GM18861 (cell line): Measurements from ENCODE around the gene MAPK8IP2.
"Not testable (repeated sequence)": the region's sequence is repeated elsewhere in the genome, so short reads cannot be mapped to it uniquely, and the experiment has no call there.

ENCODE experiments used
- ATAC-seq: cut with Tn5 transposase; IDR thresholded peaks from one replicate; pipeline ENCODE4 v1.9.1; 2021; ENCODE audit not compliant: unreplicated experiment

MAPK8IP2 gene

GRCh38 chr22:50612528-50613221 is 12.1 kb downstream of the MAPK8IP2 start:
- no peak for ATAC-seq

GRCh38 chr22:50613291-50613981 is 12.8 kb downstream of the MAPK8IP2 start:
- no peak for ATAC-seq

GRCh38 chr22:50614296-50614695 is 13.7 kb downstream of the MAPK8IP2 start:
- not testable (repeated sequence) for ATAC-seq

DNA sequence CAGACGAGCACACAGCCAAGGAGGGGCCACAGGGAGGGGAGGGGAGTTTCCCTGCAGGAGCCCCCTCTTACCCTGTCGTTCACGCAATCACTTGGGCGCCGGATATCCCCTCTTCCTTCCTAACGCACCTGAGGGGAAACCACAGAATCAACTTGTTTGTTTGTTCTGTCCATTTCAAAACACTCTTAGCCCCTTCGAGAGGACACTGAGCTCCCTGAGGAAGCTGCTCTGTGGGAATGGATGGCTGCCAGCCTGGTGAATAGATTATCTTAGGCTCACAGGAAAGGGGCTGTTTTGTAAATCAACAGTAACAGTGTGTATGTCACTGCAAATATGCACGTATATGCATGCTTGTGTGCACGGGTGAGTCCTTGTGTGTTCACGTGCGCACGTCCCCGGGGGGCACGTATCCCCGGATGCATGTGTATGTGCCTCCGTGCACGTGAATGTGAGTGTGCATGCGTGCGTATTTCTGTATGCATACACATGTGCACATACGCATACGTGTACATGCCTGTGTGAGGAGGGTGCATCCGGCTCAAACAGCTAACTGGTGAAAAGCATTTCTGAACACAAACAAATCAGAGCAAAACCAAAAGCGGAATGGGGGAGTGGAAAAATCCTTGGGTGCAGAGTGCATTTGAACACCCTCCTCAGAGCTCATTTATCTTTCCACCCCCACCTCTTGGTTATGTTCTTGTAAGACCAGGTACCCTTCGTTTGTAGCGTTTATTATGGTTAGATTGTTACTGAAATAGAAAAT is 20.2 kb downstream of the MAPK8IP2 start:
- peak; percentile 32 for ATAC-seq

- ATAC-seq = peak; percentile 32
Measured at GRCh38 chr22:50621356-50621880, 20.8 kb downstream of the MAPK8IP2 start.

DNA sequence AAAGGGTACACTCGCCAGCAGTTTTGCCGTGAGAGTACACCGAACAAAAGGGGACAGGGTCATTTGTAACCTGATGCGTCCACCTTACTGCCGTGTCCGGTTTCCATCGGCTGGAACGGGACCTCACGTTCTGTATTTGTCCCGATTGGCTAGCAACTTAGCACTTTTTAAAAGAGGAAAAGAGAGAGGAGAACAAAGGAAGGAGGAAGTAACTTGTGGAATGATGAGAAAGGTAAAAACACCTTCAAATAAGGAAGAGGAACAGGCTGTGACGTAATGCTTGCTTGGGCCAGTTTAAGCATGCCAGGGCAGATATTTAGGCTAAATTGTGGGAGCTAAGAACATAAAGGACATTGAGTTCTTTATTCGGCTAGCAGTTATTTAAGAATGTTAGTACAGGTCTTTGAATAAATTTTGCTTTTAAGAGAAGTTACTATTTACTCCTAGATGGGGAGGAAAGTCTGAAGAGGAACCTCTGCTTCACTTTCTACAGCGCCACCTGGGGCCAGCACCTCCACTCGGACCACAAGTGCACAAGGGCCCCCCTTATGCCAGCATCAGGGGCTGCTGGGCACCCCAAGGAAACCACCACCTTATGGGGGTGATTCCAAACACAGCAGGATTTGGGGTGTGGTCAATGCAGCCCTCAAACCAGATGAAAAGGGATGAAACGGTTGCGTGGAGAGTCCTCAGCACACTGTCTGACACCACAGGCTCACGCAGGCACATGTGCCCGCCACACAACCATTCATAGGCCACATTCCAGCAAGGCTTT is 21.5 kb downstream of the MAPK8IP2 start:
- no peak for ATAC-seq

- ATAC-seq = no peak
Measured at GRCh38 chr22:50622723-50623327, 22.2 kb downstream of the MAPK8IP2 start.

GRCh38 chr22:50624347-50625130 is 23.9 kb downstream of the MAPK8IP2 start:
- ATAC-seq = no peak

DNA sequence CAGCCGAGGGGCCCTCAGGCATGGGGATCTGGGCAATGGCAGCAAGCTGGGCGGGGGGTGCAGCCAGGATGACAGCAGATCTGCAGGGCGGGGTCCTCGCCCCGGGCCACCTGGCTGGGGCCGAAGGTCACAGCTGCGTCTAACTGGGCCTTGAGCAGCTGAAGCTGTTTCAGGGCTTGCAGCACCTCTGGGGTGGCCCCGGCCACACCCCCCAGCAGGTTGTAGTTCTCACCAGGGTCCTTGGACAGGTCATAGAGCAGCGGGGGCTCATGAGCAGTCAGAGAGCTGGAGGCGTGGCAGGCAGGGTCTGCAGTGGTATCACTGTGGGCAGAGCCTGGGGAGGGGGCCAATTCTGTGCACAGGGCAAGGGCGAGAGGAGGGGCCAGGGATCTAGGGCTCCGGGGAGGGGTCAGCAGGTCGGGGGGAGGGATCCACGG is 24.6 kb downstream of the MAPK8IP2 start:
- ATAC-seq = no peak

DNA sequence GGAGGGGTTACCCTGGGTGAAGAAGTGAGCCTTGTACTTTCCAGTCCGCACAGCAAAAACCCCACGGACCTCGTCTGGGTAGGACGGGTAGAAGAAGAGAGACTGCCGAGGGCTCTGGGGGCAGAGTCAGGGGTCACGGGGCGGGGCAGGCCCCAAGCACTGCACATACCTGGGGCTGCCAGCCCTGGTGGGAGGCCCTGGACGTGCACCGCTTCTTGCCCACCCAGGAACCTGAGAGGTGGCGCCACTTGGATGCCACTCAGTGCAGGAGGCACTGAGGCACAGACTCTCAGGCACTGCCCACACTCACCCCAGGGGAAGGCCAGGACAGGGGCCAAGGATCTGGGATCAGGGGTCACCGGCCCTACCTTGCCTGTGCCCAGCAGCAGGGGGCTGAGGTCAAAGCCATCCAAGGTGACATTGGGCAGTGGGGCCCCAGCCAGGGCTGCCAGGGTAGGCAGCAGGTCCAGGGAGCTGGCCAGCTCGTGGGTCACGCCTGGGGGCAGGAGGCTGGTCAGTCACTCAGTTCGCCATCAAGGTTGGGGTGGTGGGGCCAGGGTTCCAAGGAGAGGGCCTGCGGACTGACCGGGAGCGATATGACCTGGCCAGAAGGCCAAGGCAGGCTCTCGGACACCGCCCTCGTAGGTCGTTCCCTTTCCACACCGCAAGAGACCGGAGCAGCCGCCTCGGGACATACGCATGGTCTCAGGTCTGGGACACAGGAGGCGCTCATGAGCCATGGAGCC is 25.1 kb downstream of the MAPK8IP2 start:
- no peak for ATAC-seq

GRCh38 chr22:50626314-50626849 is 25.8 kb downstream of the MAPK8IP2 start:
- no peak for ATAC-seq

- ATAC-seq = no peak
Measured at GRCh38 chr22:50626850-50627641, 26.5 kb downstream of the MAPK8IP2 start.

DNA sequence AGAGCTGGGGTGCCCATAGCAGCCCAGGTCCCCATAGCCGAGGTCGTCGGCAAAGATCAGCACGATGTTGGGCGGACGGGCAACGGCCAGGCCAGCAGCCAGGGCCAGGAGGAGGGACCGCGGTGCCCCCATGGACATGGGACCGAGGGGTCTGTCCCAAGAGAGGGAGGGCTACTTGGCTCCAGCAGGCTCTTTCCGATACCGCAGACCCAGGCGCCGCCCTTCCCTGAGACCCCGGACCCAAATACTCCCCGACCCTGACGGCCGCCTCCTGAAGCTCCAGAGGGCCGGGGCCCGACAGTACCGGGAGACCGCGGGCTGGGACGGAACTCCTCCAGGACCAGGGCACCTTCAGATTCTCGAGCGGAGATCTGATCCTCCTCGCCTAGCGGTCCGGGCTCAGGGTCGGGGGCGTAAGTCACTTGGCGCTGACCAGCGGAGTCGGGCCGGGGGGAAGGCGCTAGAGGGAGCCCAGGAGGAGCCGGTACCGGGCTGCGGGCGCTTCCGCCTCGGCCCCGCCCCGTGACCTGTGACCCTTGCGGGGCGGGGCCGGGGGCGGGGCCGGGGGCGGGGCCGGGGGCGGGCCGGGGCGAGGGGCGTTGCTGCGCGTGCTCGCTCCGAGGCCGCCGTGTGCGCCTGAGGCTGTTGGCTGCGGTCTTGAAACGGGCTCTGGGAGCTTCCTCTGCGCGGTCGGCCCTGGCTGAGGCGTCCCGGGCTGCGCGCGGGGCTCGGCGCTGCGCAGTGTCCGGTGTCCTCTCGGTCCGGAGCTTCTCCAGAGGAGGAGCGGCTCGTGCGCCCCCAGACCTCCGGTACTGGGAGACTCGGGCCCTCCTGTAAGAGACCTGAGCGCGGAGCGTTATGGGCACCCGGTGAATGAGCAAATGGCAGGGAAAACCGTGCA is 27.3 kb downstream of the MAPK8IP2 start, which contains the start of gene ARSA:
Gene ARSA (minus strand): TSS at position 511 of the 901 bp plus-strand sequence. CDS start 373 bp downstream, at position 138.
- ATAC-seq = peak; percentile 53

DNA sequence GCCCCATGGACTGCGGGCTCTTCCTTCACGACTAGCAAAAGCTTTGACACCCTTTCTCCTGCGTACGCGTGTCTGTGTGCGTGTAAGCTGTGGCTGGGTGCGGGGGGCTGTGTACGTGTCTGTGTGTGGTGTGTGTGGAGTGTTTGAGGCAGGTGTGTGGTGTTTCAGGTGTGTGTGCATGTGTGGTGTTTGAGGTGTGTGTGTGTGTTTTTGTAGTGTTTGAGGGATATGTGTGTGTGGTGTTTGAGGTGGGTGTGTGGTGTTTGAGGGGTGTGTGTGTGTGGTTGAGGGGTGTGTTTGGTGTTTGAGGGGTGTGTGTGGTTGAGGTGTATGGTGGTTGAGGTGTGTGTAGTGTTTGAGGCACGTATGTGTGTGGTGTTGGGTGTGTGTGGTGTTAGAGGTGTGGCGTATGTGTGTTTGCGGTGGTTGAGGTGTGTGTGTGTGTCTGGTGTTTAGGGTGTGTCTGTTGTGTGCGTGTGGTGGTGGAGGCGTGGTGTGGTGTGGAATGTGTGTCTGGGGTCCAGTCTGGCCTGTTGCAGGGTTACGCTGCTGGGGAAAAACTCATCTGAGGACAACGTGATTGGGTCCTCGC is 28.0 kb downstream of the MAPK8IP2 start:
- ATAC-seq = no peak

GRCh38 chr22:50630376-50630775 is 29.8 kb downstream of the MAPK8IP2 start:
- no peak for ATAC-seq

- no peak for ATAC-seq
Measured at GRCh38 chr22:50633086-50633485, 32.5 kb downstream of the MAPK8IP2 start.
